ENCODE measurements around the gene MYO7B.

MYO7B gene

DNA sequence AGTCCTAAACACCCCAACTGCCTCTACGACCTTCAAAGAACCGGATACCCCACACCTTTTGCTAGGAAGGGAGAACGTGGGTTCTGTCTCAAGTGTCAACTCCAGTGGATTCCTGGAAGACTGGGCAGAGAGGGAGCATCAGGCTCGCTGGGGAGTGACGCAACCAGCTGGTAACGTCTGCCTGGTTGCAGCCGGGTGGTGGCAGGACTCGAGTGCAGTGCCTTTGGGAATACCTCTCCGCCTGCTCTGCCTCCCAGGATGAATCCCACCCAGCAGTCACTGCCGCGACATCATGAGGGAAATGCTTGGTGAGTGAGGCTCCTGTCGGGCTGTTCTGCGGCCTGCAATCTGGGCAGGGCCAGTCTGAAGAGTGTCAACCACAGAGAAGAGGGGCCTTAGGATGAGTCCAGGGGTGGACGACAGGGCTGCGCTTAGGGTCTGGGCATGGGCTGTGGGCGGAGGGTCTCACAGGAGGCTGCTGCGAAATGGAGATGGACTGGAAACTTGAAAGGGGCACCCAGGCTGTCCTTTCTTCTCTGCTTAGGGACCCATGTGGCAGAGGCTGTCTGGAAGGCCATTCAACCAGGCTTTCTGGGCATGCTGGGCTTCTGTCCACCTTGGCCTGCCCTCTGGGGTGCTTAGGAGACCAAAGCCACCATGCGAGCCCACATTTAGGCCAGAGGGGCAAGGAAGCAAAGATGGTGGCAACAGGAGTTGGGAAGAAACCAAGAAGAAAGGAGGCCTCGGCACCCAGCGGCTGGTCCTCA is 123.3 kb downstream of the MYO7B start:
- no peak for DNase-seq (ENCODE audit: low read depth in 2 of 3, low spot score in 1 of 3)

- no peak for DNase-seq (ENCODE audit: low read depth in 2 of 3, low spot score in 1 of 3)
Measured at GRCh38 chr2:127659408-127660290, 124.2 kb downstream of the MYO7B start.

- no peak for DNase-seq (ENCODE audit: low read depth in 2 of 3, low spot score in 1 of 3)
Measured at GRCh38 chr2:127660291-127660578, 124.8 kb downstream of the MYO7B start.

GRCh38 chr2:127661072-127661649 is 125.7 kb downstream of the MYO7B start:
- no peak for DNase-seq (ENCODE audit: low read depth in 2 of 3, low spot score in 1 of 3)

GRCh38 chr2:127661949-127662510 is 126.5 kb downstream of the MYO7B start:
- no peak for DNase-seq (ENCODE audit: low read depth in 2 of 3, low spot score in 1 of 3)

GRCh38 chr2:127662937-127663565 is 127.6 kb downstream of the MYO7B start:
- DNase-seq (ENCODE audit: low read depth in 2 of 3, low spot score in 1 of 3), result no peak

GRCh38 chr2:127663566-127664064 is 128.1 kb downstream of the MYO7B start:
- no peak for DNase-seq (ENCODE audit: low read depth in 2 of 3, low spot score in 1 of 3)

DNA sequence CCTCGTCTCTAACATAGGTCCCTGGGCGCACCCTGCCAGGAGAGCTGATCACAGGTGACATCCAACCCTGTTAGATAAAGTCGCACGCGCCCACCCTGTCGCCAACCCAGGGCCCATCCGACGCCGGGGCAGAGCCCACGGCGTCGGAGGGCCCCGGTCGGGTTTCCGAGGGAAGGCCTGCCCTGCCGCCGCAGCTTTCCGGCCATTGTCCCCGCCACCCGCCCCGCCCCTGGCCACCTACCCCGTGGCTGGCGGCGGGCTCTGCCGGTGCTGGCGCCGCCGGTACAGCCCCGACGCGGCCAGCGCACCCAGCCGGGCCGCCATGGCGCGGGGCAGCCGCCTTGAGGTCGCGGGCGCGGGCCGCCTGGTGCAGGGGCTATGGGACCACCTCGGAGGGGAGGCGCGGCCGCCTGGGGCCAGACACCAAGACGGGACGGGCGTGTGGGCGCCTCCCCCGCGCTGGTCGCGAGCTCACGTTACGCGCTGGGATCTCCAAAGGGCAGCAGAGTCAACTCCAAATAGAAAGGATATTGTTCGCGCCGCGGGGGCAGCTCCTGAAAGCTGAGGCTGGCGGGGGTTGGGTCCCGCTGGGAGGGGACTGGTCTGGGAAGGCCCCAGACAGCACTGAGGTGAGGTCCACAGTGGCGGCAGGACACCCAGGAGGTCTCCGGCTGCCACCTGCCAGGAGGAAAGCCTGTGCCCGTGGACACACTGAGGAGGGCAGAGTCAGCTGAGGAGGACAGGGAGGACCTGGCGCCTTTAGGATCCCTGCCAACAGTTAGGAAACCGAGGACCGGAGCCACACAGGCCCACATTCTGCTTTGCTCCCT is 128.8 kb downstream of the MYO7B start:
- DNase-seq (ENCODE audit: low read depth in 2 of 3, low spot score in 1 of 3), result no peak

- no peak for DNase-seq (ENCODE audit: low read depth in 2 of 3, low spot score in 1 of 3)
Measured at GRCh38 chr2:127664895-127665225, 129.4 kb downstream of the MYO7B start.

GRCh38 chr2:127665267-127665893 is 129.9 kb downstream of the MYO7B start:
- DNase-seq (ENCODE audit: low read depth in 2 of 3, low spot score in 1 of 3), result no peak

DNA sequence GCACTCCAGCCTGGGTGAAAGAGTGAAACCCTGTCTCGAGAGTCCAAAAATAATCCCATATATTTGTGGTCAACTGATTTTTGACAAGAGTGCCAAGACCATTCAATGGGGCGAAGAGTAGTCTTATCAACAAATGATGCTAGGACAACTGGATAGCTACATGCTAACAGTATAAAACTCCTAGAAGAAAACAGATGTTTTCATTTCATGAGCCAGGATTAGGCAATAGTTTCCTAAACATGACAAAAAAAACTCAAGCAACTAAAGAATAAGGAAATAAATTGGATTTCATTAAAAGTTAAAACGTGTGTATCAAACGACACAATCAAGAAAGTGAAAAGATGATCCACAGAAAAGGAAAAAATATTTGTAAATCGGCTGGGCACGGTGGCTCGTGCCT is 133.6 kb downstream of the MYO7B start:
- DNase-seq (ENCODE audit: low read depth in 2 of 3, low spot score in 1 of 3), result no peak

- no peak for DNase-seq (ENCODE audit: low read depth in 2 of 3, low spot score in 1 of 3)
Measured at GRCh38 chr2:127670055-127670956, 134.8 kb downstream of the MYO7B start.

DNA sequence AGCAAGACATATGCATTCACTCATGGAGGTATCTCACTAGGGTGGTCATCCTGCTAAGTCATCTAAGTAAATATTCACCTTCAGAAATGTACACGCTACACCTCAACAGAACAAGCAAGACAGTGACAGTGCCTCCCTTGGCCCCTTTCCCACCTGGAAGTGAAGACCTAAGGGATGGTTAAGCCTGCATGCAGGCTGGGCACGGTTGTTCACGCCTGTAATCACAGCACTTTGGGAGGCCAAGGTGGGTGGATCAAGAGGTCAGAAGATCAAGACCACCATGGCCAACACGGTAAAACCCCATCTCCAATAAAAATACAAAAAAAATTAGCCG is 135.4 kb downstream of the MYO7B start:
- no peak for DNase-seq (ENCODE audit: low read depth in 2 of 3, low spot score in 1 of 3)

DNA sequence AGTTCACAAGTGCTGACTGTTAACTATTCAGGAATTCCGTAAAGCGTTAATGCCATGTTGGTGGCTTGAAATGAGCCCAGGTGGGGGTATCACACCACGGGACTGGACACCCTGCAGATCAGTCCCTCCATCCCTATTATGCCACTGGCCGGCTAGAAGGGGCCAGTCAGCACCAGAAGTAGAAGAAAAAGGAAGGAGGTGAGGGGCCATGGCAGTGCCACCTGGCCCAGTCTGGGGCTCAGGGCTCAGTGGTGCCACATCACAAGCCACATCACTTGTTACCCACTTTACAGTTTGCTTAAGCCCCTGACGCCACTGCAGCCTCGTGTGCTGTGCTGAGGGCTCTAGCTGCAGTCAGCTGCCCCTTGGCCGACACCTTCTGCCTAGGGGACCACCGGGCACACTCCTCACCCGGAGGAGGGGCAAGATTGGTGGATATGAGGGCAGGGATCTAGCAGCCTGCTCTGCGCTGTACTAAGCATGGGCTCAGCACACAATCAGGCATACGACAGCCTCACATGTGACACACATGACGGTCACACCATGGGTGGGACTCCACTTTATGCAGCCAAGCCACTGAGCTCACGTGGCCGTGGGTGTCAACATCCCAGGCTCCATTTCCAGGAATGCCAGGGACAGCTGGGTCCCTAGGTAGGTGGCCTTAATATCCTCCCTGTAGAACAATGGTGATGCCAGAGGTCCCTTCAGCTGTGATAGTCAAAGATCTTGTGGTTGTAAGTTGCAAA is 136.2 kb downstream of the MYO7B start:
- no peak for DNase-seq (ENCODE audit: low read depth in 2 of 3, low spot score in 1 of 3)

GRCh38 chr2:127672341-127673224 is 137.1 kb downstream of the MYO7B start:
- no peak for DNase-seq (ENCODE audit: low read depth in 2 of 3, low spot score in 1 of 3)

- DNase-seq (ENCODE audit: low read depth in 2 of 3, low spot score in 1 of 3), result no peak
Measured at GRCh38 chr2:127673291-127674069, 138.0 kb downstream of the MYO7B start.

Measured in stimulated activated CD4-positive, alpha-beta T cell treated with anti-CD3 and anti-CD28 coated beads, Interleukin-12 subunit alpha, Interleukin-12 subunit beta, amount 100 ng/mL, for 48 hours (primary cell).